Astrocyte of the spinal cord (primary cell): Measurements from ENCODE around the gene GPR15.

Experiments
- DNase-seq: peaks from one replicate; pipeline ENCODE4 v3.0.0; 2011; ENCODE audit warnings: low read depth, low spot score
- H3K4me3 ChIP-seq: 2 replicates; pipeline ENCODE4 v1.5.1; 2011; ENCODE audit warnings: low read depth, mild to moderate bottlenecking, low read length, moderate library complexity
- in situ Hi-C: cut with HindIII; loops from 2 replicates; pipeline ENCODE4 v1.10.0; 2017; ENCODE audit warnings: low sequenced_read_pairs
- TF ChIP-seq, protein P1 (sequence below): IDR thresholded peaks from 2 replicates; pipeline ENCODE4 v1.5.1; 2012; ENCODE audit warnings: low read depth, mild to moderate bottlenecking, low read length, inconsistent platforms

GPR15 gene

DNA sequence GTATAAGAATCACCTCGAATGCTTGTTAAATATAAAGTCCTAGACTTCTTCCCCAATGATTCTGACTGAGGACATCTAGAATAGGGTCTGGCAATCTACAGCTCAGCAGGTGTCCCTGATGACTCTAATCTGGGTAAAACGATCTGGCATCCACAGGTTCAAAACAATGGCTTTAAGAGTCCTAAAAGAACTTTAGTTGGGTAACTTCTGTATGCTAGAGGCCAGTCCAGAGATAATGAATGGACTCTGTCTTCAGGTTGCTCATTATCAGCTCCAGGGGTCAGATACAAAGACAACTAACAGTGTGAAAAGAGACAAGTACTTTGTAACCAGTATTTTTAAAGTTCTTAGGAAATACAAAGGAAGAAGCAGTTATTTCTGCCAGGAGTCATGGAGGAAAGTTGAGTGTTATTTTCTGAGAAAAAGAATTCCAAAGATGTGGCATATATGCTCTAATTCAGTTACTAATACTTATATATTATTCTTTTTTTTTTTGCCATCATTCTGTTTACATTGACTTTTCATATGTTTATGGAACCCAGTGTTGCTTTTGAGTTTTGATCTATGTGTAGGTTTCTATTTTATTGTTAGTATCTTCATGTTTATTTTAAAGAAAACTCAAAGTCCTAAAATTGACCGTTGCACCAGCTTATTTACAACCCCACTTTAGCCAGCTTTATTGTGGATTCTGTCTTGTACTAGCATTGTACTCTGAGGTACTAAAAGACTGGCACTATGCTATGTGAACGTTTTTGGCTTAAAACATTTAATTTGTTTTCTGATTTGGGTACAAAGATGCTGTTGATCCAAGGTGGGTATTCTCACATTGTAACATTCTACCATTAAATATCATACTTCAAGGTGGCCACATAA is 3.1 kb upstream of the GPR15 start:
- in situ Hi-C loops, result no loop called here
- H3K4me3 ChIP-seq, result no peak overlapping the region
- DNase-seq, result no peak
- TF ChIP-seq, protein P1, sequence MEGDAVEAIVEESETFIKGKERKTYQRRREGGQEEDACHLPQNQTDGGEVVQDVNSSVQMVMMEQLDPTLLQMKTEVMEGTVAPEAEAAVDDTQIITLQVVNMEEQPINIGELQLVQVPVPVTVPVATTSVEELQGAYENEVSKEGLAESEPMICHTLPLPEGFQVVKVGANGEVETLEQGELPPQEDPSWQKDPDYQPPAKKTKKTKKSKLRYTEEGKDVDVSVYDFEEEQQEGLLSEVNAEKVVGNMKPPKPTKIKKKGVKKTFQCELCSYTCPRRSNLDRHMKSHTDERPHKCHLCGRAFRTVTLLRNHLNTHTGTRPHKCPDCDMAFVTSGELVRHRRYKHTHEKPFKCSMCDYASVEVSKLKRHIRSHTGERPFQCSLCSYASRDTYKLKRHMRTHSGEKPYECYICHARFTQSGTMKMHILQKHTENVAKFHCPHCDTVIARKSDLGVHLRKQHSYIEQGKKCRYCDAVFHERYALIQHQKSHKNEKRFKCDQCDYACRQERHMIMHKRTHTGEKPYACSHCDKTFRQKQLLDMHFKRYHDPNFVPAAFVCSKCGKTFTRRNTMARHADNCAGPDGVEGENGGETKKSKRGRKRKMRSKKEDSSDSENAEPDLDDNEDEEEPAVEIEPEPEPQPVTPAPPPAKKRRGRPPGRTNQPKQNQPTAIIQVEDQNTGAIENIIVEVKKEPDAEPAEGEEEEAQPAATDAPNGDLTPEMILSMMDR, result no peak

DNA sequence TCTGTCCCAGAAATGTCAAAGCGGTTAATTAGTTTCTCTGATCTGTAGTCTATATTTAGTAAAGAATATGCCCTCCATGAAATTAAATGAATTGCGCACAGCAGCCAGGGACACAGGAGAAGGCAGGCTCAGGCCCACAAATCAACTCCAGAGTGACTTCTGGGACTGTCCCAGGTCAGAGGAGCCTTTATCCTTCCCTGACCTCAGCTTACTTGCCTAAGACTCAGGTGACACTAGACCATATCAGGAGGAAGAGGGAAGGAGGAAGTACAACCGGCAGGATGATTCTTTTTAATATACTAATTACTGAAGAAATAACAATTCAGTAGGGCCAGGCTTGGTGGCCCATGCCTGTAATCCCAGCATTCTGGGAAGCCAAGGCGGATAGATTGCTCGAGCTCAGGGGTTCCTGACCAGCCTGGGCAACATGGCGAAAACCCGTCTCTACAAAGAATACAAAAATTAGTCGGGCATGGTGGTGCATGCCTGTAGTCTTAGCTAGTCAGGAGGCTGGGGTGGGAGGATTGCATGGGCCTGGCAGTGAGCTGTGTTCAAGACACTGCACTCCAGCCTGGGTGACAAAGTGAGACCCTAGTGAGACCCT is 1.8 kb upstream of the GPR15 start:
- no peak overlapping the region for H3K4me3 ChIP-seq
- no peak for DNase-seq
- TF ChIP-seq, protein P1, result no peak
- in situ Hi-C loops, result no loop called here

DNA sequence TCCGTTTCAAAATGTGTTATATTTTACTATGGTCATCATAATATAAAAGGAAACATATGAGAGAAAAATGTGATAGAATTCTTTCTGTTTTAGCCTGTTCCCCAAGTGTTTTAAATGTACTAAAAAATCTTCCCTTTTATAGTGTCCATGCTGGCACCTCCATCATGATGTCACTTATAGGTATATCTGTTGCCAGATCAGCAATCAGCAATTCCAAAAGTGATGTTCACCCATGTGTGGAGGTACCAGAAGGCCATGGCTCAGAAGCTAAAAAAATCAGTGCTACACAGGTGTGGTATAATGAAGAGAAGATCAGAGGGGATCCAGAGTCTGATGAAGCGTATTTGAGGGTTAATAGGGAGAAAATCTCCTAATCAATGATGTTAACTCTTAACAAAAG is 1.1 kb upstream of the GPR15 start:
- in situ Hi-C loops, result no loop called here
- TF ChIP-seq, protein P1, result no peak
- H3K4me3 ChIP-seq, result no peak overlapping the region
- no peak for DNase-seq

DNA sequence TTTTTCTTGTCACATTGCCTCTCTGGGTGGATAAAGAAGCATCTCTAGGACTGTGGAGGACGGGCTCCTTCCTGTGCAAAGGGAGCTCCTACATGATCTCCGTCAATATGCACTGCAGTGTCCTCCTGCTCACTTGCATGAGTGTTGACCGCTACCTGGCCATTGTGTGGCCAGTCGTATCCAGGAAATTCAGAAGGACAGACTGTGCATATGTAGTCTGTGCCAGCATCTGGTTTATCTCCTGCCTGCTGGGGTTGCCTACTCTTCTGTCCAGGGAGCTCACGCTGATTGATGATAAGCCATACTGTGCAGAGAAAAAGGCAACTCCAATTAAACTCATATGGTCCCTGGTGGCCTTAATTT is 478 bp downstream of the GPR15 start:
- DNase-seq, result no peak
- TF ChIP-seq, protein P1, result no peak
- in situ Hi-C loops, result no loop called here
- H3K4me3 ChIP-seq, result no peak overlapping the region

DNA sequence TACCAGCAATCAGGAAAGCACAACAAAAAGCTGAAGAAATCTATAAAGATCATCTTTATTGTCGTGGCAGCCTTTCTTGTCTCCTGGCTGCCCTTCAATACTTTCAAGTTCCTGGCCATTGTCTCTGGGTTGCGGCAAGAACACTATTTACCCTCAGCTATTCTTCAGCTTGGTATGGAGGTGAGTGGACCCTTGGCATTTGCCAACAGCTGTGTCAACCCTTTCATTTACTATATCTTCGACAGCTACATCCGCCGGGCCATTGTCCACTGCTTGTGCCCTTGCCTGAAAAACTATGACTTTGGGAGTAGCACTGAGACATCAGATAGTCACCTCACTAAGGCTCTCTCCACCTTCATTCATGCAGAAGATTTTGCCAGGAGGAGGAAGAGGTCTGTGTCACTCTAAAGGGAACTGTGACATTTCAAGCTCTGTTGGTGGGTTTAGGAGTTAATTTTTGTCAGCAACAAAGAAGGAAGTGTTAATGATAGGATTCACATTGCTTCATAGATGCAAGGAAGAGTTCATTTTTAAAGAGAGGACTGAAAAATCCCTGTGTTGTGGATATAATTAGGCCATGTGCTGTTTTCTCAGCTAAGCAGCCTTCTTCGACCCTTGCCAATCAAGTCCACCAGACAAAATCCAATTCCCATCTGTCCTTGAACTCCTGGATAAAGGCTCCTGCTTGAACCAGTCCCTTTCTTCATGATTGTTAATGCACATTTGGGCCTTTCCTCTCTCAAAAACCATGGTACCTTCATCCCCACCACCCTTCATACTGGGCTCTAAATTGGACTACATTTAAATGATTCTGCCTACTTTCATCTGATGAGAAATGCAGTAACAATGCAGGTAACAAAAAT is 1.2 kb downstream of the GPR15 start:
- H3K4me3 ChIP-seq, result no peak overlapping the region
- TF ChIP-seq, protein P1, result no peak
- in situ Hi-C loops, result no loop called here
- DNase-seq, result no peak

DNA sequence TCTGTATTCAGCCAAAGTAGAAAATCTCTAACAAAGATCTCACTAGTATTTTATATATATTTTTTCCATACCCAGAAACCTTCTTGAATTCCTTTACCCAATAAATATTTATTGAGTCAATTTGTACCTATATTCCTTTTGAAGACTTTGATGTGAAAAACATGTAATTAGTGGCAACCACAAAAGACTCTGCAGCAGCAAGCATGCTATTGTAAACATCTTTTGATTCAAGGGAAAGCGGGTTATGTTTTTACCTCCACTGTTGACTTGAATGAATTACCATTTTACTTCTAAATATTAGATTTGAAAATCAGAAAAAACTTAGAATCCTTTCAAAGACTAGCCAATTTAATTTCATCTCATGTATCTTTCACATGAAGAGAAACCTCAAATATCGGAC is 2.4 kb downstream of the GPR15 start:
- H3K4me3 ChIP-seq, result no peak overlapping the region
- in situ Hi-C loops, result no loop called here
- no peak for DNase-seq
- TF ChIP-seq, protein P1, result no peak
